Measurements from ENCODE around the gene FARS2.

- TF ChIP-seq, protein P1, sequence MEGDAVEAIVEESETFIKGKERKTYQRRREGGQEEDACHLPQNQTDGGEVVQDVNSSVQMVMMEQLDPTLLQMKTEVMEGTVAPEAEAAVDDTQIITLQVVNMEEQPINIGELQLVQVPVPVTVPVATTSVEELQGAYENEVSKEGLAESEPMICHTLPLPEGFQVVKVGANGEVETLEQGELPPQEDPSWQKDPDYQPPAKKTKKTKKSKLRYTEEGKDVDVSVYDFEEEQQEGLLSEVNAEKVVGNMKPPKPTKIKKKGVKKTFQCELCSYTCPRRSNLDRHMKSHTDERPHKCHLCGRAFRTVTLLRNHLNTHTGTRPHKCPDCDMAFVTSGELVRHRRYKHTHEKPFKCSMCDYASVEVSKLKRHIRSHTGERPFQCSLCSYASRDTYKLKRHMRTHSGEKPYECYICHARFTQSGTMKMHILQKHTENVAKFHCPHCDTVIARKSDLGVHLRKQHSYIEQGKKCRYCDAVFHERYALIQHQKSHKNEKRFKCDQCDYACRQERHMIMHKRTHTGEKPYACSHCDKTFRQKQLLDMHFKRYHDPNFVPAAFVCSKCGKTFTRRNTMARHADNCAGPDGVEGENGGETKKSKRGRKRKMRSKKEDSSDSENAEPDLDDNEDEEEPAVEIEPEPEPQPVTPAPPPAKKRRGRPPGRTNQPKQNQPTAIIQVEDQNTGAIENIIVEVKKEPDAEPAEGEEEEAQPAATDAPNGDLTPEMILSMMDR (IDR thresholded peaks at IDR 0.05): no peak
- no peak for TF ChIP-seq POLR2A (IDR thresholded peaks at IDR 0.05)
Measured at GRCh38 chr6:5341845-5342244, 80.5 kb downstream of the FARS2 start.

Data from esophagus squamous epithelium (tissue), 4 donors.